PFSK-1 (cell line): Measurements from ENCODE around the gene RIPOR1.

Experiments used
- POLR2AphosphoS5 ChIP-seq: IDR thresholded peaks from 2 replicates; pipeline ENCODE4 v1.6.1; 2012; ENCODE audit warnings: low read depth, mild to moderate bottlenecking, control low read depth, low read length, moderate library complexity
- SIN3A ChIP-seq: IDR thresholded peaks from 2 replicates; pipeline ENCODE4 v1.6.1; 2012; ENCODE audit warnings: mild to moderate bottlenecking, low read length, moderate library complexity, borderline replicate concordance; ENCODE audit not compliant: insufficient read depth
- TF ChIP-seq, protein P1 (sequence below), 2 experiments: IDR thresholded peaks; 2 replicates each; pipeline versions ENCODE4 v1.6.1 to v1.8.0; 2011 to 2012; ENCODE audit warnings: low read depth in 2 of 2, low read length in 2 of 2, control low read depth in 1 of 2, inconsistent platforms in 1 of 2, mild to moderate bottlenecking in 1 of 2, moderate library complexity in 1 of 2; ENCODE audit not compliant: insufficient read depth in 1 of 2

DNA sequence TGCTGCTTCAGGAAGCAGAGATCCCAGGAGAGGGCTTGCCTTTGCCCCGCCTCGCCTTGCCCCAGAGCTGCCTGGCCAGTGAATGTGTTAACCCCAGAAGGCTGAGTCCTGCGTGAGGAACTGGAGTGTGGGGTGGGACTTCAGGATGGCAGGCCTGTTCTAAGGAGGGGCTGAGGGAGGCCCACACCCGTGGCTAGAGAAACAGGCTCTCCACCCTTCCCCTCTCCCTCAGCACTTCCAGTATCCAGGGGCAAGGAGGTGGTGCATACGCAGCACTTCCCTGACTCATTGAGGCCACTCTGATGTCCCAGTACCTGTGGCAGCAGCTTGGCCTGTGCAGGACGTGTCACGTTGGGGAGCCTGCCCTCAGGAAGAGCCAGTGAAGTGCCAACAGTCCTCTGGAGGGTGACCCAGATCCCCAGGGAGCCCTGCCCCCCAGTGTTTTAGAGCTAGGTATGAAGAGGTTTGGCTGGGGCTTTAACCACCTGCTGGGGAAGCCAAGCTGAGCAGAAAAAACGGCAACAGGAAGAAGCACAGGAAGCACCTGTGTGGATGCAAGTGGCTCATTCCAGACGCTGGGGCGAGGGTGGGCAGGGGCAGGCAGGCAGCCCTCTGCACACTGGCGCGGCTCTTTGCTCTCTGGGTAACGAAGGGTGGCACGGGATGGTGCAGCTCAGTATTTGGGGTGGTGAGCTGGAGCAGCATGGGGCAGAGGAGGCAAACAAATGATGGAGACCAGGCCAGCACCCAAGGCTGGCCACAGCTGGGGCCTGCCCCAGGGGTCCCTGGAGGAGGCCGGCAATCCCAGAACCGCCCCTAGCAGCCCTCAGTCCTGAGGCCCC, 19.0 kb downstream of the RIPOR1 start:
- TF ChIP-seq, protein P1, sequence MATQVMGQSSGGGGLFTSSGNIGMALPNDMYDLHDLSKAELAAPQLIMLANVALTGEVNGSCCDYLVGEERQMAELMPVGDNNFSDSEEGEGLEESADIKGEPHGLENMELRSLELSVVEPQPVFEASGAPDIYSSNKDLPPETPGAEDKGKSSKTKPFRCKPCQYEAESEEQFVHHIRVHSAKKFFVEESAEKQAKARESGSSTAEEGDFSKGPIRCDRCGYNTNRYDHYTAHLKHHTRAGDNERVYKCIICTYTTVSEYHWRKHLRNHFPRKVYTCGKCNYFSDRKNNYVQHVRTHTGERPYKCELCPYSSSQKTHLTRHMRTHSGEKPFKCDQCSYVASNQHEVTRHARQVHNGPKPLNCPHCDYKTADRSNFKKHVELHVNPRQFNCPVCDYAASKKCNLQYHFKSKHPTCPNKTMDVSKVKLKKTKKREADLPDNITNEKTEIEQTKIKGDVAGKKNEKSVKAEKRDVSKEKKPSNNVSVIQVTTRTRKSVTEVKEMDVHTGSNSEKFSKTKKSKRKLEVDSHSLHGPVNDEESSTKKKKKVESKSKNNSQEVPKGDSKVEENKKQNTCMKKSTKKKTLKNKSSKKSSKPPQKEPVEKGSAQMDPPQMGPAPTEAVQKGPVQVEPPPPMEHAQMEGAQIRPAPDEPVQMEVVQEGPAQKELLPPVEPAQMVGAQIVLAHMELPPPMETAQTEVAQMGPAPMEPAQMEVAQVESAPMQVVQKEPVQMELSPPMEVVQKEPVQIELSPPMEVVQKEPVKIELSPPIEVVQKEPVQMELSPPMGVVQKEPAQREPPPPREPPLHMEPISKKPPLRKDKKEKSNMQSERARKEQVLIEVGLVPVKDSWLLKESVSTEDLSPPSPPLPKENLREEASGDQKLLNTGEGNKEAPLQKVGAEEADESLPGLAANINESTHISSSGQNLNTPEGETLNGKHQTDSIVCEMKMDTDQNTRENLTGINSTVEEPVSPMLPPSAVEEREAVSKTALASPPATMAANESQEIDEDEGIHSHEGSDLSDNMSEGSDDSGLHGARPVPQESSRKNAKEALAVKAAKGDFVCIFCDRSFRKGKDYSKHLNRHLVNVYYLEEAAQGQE (IDR thresholded peaks at IDR 0.05; ENCODE audit: insufficient read depth in 1 of 2, low read depth in 2 of 2, low read length in 2 of 2) = no peak
- TF ChIP-seq SIN3A (no peak), POLR2AphosphoS5 (no peak)
